ENCODE results near the gene MYEOV. TPM values are rescaled to one million over a fixed set of nuclear protein-coding genes. Genes with fewer than 3 reads are reported as not detected.

The MYEOV gene
- total RNA-seq, 1 donor from 2014 or later = 0.93 TPM

DNA sequence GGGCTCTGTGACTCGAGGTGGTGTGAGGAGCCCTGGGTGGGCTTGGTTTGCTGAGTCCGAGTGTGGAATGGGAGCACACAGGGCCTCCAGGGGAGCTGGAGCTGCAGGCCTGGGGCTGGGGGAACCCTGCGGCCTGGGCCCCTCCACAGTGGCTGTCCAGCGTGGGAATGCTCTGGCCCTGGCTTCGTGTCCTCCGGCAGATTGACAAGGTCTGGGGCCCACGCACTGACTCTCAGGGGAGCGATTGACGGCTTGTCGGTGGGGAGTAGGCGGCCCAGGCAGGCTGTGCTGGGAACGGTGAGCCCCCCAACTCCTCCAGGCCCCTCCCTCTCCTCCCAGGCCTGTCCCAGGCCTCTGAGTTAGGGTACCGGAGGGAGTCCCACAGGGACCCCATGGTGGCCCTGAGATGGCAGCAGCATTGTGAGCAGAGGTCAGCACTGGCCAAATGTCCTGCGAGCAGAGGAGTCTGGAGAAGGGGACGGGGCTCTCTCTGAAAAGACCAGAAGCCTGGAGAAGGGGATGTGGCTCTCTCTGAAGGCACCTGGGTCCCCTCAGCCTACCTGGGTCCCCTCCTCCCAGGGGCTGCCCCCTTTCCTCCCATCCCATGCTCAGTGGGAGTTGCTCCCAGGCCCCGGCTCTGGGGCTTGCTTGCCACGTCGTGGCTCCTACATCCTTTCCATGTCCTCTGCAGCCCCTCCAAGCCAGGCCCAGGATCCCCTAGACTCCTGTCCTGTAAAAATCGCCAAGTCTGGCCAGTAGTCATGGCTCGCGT lies 23.8 kb upstream of the MYEOV start:
- H3K36me3 Mint-ChIP-seq (ENCODE audit: low read depth) = no peaks in the 10 kb centered on the region
- H3K4me1 Mint-ChIP-seq (ENCODE audit: low read depth) = no peaks in the 10 kb centered on the region
- H3K4me3 Mint-ChIP-seq = no peak overlapping the region
- no peak overlapping the region for H3K27ac Mint-ChIP-seq
- H3K27me3 Mint-ChIP-seq (ENCODE audit: insufficient read depth) = peaks cover 8% of the 10 kb centered on the region
- intact Hi-C loops (cut with micrococcal nuclease) = no loop called here
- H3K9me3 Mint-ChIP-seq = no peaks in the 10 kb centered on the region
- no peak for DNase-seq (ENCODE audit: low spot score)

DNA sequence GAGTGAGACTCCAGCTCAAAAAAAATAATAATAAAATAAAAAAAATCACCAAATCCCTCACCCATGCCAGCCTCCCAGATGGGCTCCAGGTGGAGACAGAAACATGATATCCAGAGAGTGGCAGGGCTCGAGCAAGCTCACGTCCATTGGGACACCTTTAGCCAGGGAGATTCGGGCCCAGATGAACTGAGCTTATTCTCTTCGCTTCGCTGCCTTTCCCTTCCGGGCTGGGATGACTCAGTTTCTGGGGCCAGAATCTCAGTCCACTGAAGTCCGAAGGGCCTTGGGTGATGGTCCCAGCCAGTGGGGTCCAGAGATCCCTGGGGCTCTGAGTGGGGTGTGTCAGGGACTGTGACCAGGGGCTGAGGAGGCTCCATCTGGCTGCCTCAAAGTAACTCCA lies 23.0 kb upstream of the MYEOV start:
- Mint-ChIP-seq H3K36me3 (ENCODE audit: low read depth) (no peaks in the 10 kb centered on the region), H3K27me3 (ENCODE audit: insufficient read depth) (peaks cover 8% of the 10 kb centered on the region), H3K9me3 (no peaks in the 10 kb centered on the region), H3K4me3 (no peak overlapping the region), H3K27ac (no peak overlapping the region), H3K4me1 (ENCODE audit: low read depth) (no peaks in the 10 kb centered on the region)
- DNase-seq (ENCODE audit: low spot score) = no peak
- intact Hi-C loops (cut with micrococcal nuclease) = no loop called here

DNA sequence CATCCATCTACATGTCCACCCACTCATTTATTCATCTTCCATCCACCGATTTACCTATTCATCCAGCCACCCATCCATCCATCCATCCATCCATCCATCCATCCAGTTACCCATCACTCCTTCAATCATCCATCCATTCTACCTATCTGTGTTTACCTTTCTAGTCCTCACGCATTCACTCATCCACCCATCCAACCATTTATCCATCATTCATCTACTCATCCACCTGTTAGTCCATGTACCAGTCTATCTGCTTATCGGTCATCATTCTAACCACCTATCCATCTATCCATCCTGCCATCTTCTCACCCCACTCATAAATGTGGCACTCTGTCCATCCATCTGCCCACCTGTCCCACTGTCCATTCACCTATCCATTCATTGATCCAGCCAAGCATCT lies 21.9 kb upstream of the MYEOV start:
- intact Hi-C loops (cut with micrococcal nuclease) = no loop called here
- DNase-seq (ENCODE audit: low spot score) = no peak
- Mint-ChIP-seq H3K9me3 (no peaks in the 10 kb centered on the region), H3K27me3 (ENCODE audit: insufficient read depth) (peaks cover 6% of the 10 kb centered on the region), H3K4me1 (ENCODE audit: low read depth) (no peaks in the 10 kb centered on the region), H3K36me3 (ENCODE audit: low read depth) (no peaks in the 10 kb centered on the region), H3K4me3 (no peak overlapping the region), H3K27ac (no peak overlapping the region)

DNA sequence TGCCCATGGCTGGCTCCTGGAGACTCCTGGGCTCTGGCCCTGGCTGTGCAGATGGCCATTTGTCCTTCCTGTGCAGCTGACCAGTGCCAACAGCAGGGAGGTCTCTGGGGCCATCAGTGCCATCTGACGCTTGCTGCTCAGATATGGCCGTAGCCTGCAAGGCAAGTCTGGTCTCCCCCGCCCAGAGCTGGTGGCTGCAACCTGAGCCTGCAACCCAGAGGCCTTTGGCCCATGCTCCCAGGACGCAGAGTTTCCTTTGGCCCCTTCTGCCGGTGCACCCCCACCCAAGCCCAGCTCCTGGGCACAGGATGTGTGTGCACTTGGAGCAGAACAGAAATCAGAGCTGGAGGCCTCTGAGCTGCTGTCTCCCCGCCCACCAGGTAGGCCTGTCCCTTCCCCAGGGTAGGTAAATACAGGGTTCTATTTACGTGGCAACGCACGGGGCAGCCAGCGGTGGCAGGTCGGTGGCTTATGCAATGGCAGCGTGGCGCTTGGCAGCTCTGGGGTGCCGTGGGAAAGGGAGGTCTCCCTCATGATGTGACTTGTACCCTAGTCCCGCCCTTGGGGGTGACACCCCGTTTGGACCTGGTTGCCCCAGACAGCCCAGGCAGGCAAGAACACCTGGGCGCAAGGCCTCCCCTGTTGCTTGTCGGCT lies 21.0 kb upstream of the MYEOV start:
- H3K27me3 Mint-ChIP-seq (ENCODE audit: insufficient read depth) = peaks cover 6% of the 10 kb centered on the region
- H3K9me3 Mint-ChIP-seq = no peaks in the 10 kb centered on the region
- H3K4me1 Mint-ChIP-seq (ENCODE audit: low read depth) = no peaks in the 10 kb centered on the region
- no peaks in the 10 kb centered on the region for H3K36me3 Mint-ChIP-seq (ENCODE audit: low read depth)
- no peak overlapping the region for H3K4me3 Mint-ChIP-seq
- intact Hi-C loops (cut with micrococcal nuclease) = no loop called here
- no peak for DNase-seq (ENCODE audit: low spot score)
- no peak overlapping the region for H3K27ac Mint-ChIP-seq

DNA sequence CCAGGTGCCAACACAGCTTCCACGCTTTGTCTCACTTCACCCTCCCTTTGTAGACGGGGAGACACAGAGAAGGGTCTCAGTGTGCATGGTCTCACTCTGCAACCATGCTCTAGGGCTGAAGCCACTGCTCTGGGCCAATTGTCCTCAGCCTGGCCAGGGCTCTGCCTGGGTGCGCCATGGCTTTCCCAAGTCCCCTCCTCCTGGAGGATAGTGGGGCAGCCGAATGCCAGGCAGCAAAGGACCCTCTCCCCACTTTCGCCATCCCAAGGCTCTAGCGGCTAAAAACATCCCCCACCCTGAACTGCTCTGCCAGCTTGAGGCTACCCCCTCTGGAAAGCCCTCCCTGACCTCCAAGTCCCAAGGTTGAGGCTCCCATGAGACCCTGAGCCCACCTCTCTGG lies 20.4 kb upstream of the MYEOV start:
- peaks cover 6% of the 10 kb centered on the region for H3K27me3 Mint-ChIP-seq (ENCODE audit: insufficient read depth)
- intact Hi-C loops (cut with micrococcal nuclease) = no loop called here
- no peak overlapping the region for H3K27ac Mint-ChIP-seq
- no peak overlapping the region for H3K4me3 Mint-ChIP-seq
- H3K36me3 Mint-ChIP-seq (ENCODE audit: low read depth) = no peaks in the 10 kb centered on the region
- no peak for DNase-seq (ENCODE audit: low spot score)
- H3K4me1 Mint-ChIP-seq (ENCODE audit: low read depth) = no peaks in the 10 kb centered on the region
- H3K9me3 Mint-ChIP-seq = no peaks in the 10 kb centered on the region

DNA sequence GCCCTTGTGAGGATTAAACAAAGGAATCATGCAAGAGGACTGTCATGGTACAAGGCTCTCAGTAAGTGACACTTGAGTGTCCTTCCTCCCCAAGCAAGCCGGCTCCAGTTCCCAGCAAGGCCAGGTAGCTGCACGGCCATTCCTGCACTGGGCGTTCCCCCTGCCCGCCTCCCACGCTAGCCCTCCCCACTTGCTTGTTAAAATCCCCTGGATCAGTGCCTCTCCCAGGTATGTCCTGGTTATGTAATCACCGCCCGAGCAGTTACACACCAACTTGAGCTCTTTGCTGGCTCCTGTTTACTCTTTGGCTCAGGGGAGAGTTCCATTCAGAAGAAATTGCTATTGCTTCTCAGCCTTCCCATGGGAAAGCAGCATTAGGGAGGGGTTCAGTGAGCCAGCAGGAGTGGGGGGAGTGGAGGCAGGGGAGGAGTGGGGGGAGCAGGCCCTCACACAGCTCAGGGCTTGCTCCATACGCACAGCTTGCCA lies 19.4 kb upstream of the MYEOV start:
- DNase-seq (ENCODE audit: low spot score) = no peak
- H3K4me3 Mint-ChIP-seq = no peak overlapping the region
- no peaks in the 10 kb centered on the region for H3K9me3 Mint-ChIP-seq
- H3K4me1 Mint-ChIP-seq (ENCODE audit: low read depth) = no peaks in the 10 kb centered on the region
- H3K27me3 Mint-ChIP-seq (ENCODE audit: insufficient read depth) = peaks cover 6% of the 10 kb centered on the region
- H3K27ac Mint-ChIP-seq = no peak overlapping the region
- intact Hi-C loops (cut with micrococcal nuclease) = no loop called here
- H3K36me3 Mint-ChIP-seq (ENCODE audit: low read depth) = no peaks in the 10 kb centered on the region

DNA sequence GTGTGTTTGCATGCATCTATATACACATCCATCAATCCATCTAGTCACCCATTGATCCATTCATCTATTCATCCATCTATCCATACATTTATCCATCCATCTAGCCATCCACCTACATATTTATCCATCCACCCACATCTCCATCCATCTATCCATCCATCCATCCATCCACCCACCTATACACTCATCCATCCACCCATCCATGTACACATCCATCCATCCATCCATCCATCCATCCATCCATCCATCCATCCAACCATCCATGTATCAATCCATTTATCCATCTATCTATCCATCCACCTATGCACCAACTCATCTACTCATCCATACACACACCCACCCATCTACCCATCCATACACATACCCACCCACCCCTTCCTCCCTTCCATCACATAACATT lies 18.8 kb upstream of the MYEOV start:
- H3K4me1 Mint-ChIP-seq (ENCODE audit: low read depth) = no peaks in the 10 kb centered on the region
- intact Hi-C loops (cut with micrococcal nuclease) = no loop called here
- peaks cover 6% of the 10 kb centered on the region for H3K27me3 Mint-ChIP-seq (ENCODE audit: insufficient read depth)
- H3K27ac Mint-ChIP-seq = no peak overlapping the region
- DNase-seq (ENCODE audit: low spot score) = no peak
- H3K4me3 Mint-ChIP-seq = no peak overlapping the region
- H3K9me3 Mint-ChIP-seq = no peaks in the 10 kb centered on the region
- no peaks in the 10 kb centered on the region for H3K36me3 Mint-ChIP-seq (ENCODE audit: low read depth)

DNA sequence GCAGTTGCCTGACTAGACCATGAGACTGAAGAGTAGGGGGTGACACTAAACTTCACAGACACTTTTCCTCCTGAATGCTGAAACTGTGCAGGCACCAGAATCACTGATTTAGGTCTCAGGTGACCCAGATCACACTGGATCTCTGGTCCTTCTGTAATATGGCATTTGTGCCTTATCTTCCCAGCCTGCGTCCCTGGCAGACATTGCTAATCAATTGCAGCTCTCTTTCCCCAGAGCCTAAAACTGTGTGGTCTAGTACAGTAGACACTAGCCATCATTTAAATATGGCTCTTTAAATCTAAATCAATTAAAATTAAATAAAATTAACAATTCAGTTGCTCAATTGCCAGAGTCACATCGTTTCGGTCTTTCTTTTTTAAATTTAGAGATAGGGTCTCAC lies 17.8 kb upstream of the MYEOV start:
- Mint-ChIP-seq H3K4me1 (ENCODE audit: low read depth) (no peaks in the 10 kb centered on the region), H3K36me3 (ENCODE audit: low read depth) (no peaks in the 10 kb centered on the region), H3K9me3 (no peaks in the 10 kb centered on the region), H3K27ac (no peak overlapping the region), H3K4me3 (no peak overlapping the region), H3K27me3 (ENCODE audit: insufficient read depth) (peaks cover 6% of the 10 kb centered on the region)
- intact Hi-C loops (cut with micrococcal nuclease) = no loop called here
- no peak for DNase-seq (ENCODE audit: low spot score)

DNA sequence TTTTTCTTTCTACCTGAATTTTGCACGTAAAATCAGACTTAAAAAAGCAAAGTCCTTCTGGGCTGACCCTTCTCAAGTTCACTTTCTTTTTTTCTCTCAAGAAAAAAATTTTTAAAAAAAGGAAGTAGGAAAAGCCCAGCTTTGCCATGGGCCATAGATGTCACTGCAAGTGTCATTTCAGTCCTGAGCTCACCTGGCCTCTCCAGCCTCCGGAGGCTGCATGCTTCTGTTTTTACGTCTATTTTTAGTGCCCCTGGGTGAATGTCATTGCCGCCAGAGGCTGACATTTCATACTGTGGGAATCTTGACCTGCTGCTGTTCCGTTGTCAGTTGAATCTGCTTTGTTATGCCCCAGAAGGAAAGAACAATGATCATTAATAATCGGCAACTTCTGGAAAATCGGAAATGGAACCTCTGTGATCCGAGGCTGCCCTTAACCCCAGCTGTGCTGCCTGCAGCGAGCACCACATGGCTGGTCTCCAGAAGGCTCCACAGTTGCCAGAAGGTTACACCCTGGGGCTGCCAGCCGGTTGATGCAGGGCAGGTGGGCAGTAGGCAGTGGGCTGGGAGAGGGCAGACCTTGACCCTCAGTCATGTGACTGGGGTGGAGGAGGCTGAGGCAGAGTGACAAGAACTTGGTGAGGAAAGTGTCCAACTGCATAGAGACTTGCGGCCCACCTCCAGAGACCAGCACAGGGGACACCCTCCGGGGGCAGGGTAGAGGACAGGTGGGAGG lies 16.7 kb upstream of the MYEOV start:
- Mint-ChIP-seq H3K27me3 (ENCODE audit: insufficient read depth) (peaks cover under 1% of the 10 kb centered on the region), H3K4me1 (ENCODE audit: low read depth) (no peaks in the 10 kb centered on the region), H3K27ac (no peak overlapping the region), H3K36me3 (ENCODE audit: low read depth) (no peaks in the 10 kb centered on the region), H3K4me3 (no peak overlapping the region), H3K9me3 (no peaks in the 10 kb centered on the region)
- intact Hi-C loops (cut with micrococcal nuclease) = no loop called here
- no peak for DNase-seq (ENCODE audit: low spot score)

DNA sequence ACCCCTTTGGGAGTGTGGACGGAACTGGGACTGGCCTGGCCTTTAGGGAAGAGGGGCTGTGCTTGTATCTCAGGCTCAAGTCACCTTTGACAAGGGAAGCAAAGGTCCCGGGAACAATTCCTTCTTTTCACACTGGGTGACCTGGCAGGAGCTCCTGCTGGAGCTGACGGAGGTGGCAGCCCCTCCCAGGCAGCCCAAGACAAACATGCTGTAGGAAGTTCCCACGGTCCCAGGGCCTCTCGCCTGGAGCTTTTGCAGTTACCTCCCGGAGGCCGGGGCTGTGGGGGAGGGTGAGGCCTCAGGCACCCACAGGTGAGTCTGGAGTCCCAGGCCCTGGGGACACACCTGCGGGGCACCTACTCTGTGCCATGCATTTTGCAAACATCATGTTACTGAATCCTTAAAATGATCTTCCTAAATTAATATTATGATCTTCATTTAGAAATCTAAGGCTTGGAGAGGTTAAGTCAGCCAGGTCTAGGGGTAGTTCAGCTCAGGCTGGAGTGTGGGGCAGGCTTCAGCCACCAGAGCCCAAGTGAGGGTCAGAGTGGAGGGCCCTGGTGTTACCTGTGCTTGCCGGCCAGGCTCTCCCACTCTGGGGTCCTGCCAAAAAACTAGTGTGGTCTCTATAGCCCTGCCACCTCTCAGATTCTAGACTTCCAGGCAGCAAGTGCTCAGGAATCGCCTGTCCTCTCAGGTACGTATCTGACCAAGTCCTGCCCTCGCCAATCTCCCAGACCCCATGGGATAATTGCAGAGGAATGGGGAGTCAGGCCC lies 15.7 kb upstream of the MYEOV start:
- intact Hi-C loops (cut with micrococcal nuclease) = no loop called here

DNA sequence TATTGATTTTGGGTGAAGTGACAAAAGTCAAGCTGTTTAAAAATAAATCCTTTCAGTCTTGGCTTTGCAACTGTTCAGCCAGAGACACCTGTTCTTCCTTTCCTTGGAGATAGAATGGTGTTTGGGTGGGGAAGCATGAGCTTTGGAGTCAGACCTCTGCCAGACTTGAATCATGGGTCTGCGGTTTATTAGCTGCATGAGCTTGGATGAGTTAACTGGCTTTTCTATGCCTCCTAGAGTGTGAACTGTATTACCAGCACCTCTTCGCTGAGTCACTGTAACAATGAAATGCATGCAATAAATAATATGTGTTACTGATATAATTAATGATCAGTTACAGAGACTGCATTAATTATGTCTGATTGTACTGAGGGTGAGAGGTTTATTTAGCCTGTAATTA lies 13.5 kb upstream of the MYEOV start:
- Mint-ChIP-seq H3K4me3 (no peak overlapping the region), H3K36me3 (ENCODE audit: low read depth) (no peaks in the 10 kb centered on the region), H3K27ac (no peak overlapping the region), H3K9me3 (peaks cover 4% of the 10 kb centered on the region), H3K4me1 (ENCODE audit: low read depth) (no peaks in the 10 kb centered on the region), H3K27me3 (ENCODE audit: insufficient read depth) (peaks cover 4% of the 10 kb centered on the region)
- intact Hi-C loops (cut with micrococcal nuclease) = no loop called here
- DNase-seq (ENCODE audit: low spot score) = no peak

More for the DNA sequence above, 15.7 kb upstream of the MYEOV start:
- H3K9me3 Mint-ChIP-seq = peaks cover 2% of the 10 kb centered on the region
- H3K4me1 Mint-ChIP-seq (ENCODE audit: low read depth) = no peaks in the 10 kb centered on the region
- no peak for DNase-seq (ENCODE audit: low spot score)
- H3K27ac Mint-ChIP-seq = no peak overlapping the region
- no peaks in the 10 kb centered on the region for H3K36me3 Mint-ChIP-seq (ENCODE audit: low read depth)
- H3K4me3 Mint-ChIP-seq = no peak overlapping the region
- H3K27me3 Mint-ChIP-seq (ENCODE audit: insufficient read depth) = peaks cover under 1% of the 10 kb centered on the region

DNA sequence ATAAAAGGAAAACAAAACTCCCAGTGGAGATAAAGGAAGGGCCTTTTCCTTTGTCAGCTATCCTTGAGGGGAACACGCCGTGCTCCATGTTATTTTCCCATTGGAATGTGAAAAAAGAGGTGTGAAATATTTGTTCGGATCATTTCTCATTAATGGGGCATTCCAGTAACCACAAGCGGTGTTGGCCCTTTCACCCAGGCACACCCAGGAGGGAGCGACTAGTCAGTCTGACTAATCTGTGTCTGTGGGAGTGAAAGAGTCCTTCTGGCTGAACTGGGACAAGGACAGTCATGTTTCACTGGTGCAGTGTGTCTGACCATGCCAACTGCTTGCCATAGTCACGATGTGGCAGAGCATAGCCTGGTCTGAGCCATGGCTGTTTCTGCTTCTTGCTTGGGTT lies 13.0 kb upstream of the MYEOV start:
- Mint-ChIP-seq H3K9me3 (peaks cover 4% of the 10 kb centered on the region), H3K4me3 (no peak overlapping the region), H3K27me3 (ENCODE audit: insufficient read depth) (peaks cover 4% of the 10 kb centered on the region), H3K27ac (no peak overlapping the region), H3K36me3 (ENCODE audit: low read depth) (no peaks in the 10 kb centered on the region), H3K4me1 (ENCODE audit: low read depth) (no peaks in the 10 kb centered on the region)
- intact Hi-C loops (cut with micrococcal nuclease) = no loop called here
- no peak for DNase-seq (ENCODE audit: low spot score)
